IMR-90 (cell line): ENCODE results near the gene DSCAML1. TPM values are rescaled to one million over a fixed set of nuclear protein-coding genes. Genes with fewer than 3 reads are reported as not detected.

ENCODE experiments used
- ATAC-seq: fragments of 200-7000 bp; cut with Tn5 transposase; 2 replicates; pipeline ENCODE4 v1.9.1; 2020; ENCODE audit warnings: low read depth, mild to moderate bottlenecking, moderate library complexity
- BruUV-seq: library from RNA; stranded (reverse); fragments of 400-500 nt; replicated peaks from 2 replicates; lab custom pipeline; 2021; lab: Mats Ljungman, UMichigan
- CTCF ChIA-PET: fragments of 300-600 bp; formaldehyde crosslinking; extraction: SDS; loops from one replicate; lab custom pipeline; 2021; ENCODE audit warnings: antibody characterized with exemption; lab: Yijun Ruan, JAX
- POLR2A ChIA-PET: fragments of 300-600 bp; sonication (Branson Sonifier 250); formaldehyde crosslinking; loops from one replicate; lab custom pipeline; 2022; ENCODE audit warnings: antibody characterized with exemption; ENCODE audit not compliant: unreplicated experiment; lab: Charles Lee
- DNase-seq: peaks from one replicate; pipeline ENCODE4 v3.0.0; 2013
- H2AFZ ChIP-seq: replicated peaks from 2 replicates; pipeline ENCODE3; 2013; ENCODE audit warnings: low read length, mild to moderate bottlenecking; ENCODE audit not compliant: poor library complexity
- H2AK5ac ChIP-seq: 2 replicates; pipeline ENCODE4 v1.6.1; 2013; ENCODE audit warnings: low read depth, low read length, inconsistent platforms
- H2AK9ac ChIP-seq: replicated peaks from 2 replicates; pipeline ENCODE3; 2013; ENCODE audit warnings: mild to moderate bottlenecking, low read depth, low read length, moderate library complexity; ENCODE audit not compliant: poor library complexity
- H2BK120ac ChIP-seq: 2 replicates; pipeline ENCODE4 v1.6.1; 2013; ENCODE audit warnings: low read depth, low read length, inconsistent platforms
- H2BK15ac ChIP-seq: 3 replicates; pipeline ENCODE4 v1.6.1; 2013; ENCODE audit warnings: low read depth, low read length, inconsistent platforms
- H2BK20ac ChIP-seq: 2 replicates; pipeline ENCODE4 v1.6.1; 2013; ENCODE audit warnings: low read depth, mild to moderate bottlenecking, inconsistent platforms, low read length, moderate library complexity
- H2BK5ac ChIP-seq: 2 replicates; pipeline ENCODE4 v1.6.1; 2013; ENCODE audit warnings: mild to moderate bottlenecking, low read depth, low read length, inconsistent platforms; ENCODE audit not compliant: poor library complexity, severe bottlenecking
- H3K14ac ChIP-seq: replicated peaks from 2 replicates; pipeline ENCODE4 v1.6.1; 2013; ENCODE audit warnings: low read depth, low read length, inconsistent platforms
- H3K18ac ChIP-seq: 2 replicates; pipeline ENCODE4 v1.6.1; 2013; ENCODE audit warnings: low read depth, low read length, control low read depth
- H3K23ac ChIP-seq: 2 replicates; pipeline ENCODE4 v1.6.1; 2013; ENCODE audit warnings: low read depth, low read length, inconsistent platforms
- H3K27ac ChIP-seq: 2 replicates; pipeline ENCODE4 v1.5.1; 2013; ENCODE audit warnings: mild to moderate bottlenecking, control low read depth, low read length; ENCODE audit not compliant: insufficient read depth
- H3K27me3 ChIP-seq: 2 replicates; pipeline ENCODE4 v1.6.1; 2013; ENCODE audit warnings: low read length; ENCODE audit not compliant: control insufficient read depth, insufficient read depth
- H3K36me3 ChIP-seq: 2 replicates; pipeline ENCODE4 v1.6.1; 2013; ENCODE audit warnings: low read length, mixed read lengths; ENCODE audit not compliant: control insufficient read depth, insufficient read depth
- H3K4ac ChIP-seq: 2 replicates; pipeline ENCODE4 v1.6.1; 2013; ENCODE audit warnings: low read depth, low read length, inconsistent platforms
- H3K4me1 ChIP-seq: 2 replicates; pipeline ENCODE4 v1.6.1; 2013; ENCODE audit warnings: low read length, mixed read lengths; ENCODE audit not compliant: control insufficient read depth, insufficient read depth
- H3K4me2 ChIP-seq: 2 replicates; pipeline ENCODE4 v1.6.1; 2013; ENCODE audit warnings: low read depth, mild to moderate bottlenecking, control low read depth, low read length, moderate library complexity
- H3K4me3 ChIP-seq: 2 replicates; pipeline ENCODE4 v1.5.1; 2013; ENCODE audit warnings: low read depth, mild to moderate bottlenecking, control low read depth, low read length, moderate library complexity; ENCODE audit not compliant: insufficient read depth
- H3K56ac ChIP-seq: 2 replicates; pipeline ENCODE4 v1.6.1; 2013; ENCODE audit warnings: low read length, inconsistent platforms; ENCODE audit not compliant: insufficient read depth; ENCODE audit errors: extremely low read depth
- H3K79me1 ChIP-seq, 2 experiments: 2 replicates each; pipeline ENCODE4 v1.6.1; 2013; ENCODE audit warnings: low read length in 2 of 2, inconsistent platforms in 1 of 2, low read depth in 1 of 2
- H3K9ac ChIP-seq: 2 replicates; pipeline ENCODE4 v1.6.1; 2013; ENCODE audit warnings: low read depth, low read length, control low read depth
- H3K9me1 ChIP-seq: 2 replicates; pipeline ENCODE4 v1.6.1; 2013; ENCODE audit warnings: low read length, inconsistent platforms; ENCODE audit not compliant: insufficient read depth
- H3K9me3 ChIP-seq: 2 replicates; pipeline ENCODE4 v1.6.1; 2013; ENCODE audit warnings: low read length; ENCODE audit not compliant: control insufficient read depth, insufficient read depth
- H4K20me1 ChIP-seq: 2 replicates; pipeline ENCODE4 v1.6.1; 2013; ENCODE audit warnings: low read length, inconsistent platforms; ENCODE audit not compliant: insufficient read depth
- H4K5ac ChIP-seq: 2 replicates; pipeline ENCODE4 v1.6.1; 2013; ENCODE audit warnings: mild to moderate bottlenecking, low read depth, low read length, control low read depth
- H4K8ac ChIP-seq, 2 experiments: 2 replicates each; pipeline ENCODE4 v1.6.1; 2013; ENCODE audit warnings: low read depth in 2 of 2, low read length in 2 of 2, control low read depth in 1 of 2, inconsistent platforms in 1 of 2
- H4K91ac ChIP-seq: 2 replicates; pipeline ENCODE4 v1.6.1; 2013; ENCODE audit warnings: low read depth, low read length, inconsistent platforms; ENCODE audit not compliant: insufficient read depth
- BHLHE40 ChIP-seq: fragments of 150-350 bp; IDR thresholded peaks from 2 replicates; pipeline ENCODE4 v1.6.1; 2016; ENCODE audit warnings: mild to moderate bottlenecking, low read depth, low read length
- CEBPB ChIP-seq: IDR thresholded peaks from 2 replicates; pipeline ENCODE4 v1.6.1; 2012; ENCODE audit warnings: low read depth, low read length, improper control_type of control experiment
- CHD1 ChIP-seq: IDR thresholded peaks from 2 replicates; pipeline ENCODE4 v1.6.1; 2012; ENCODE audit warnings: low read depth, low read length, improper control_type of control experiment
- CTCF ChIP-seq: conservative IDR thresholded peaks from 2 replicates; pipeline ENCODE4 v1.5.1; 2012; ENCODE audit warnings: mild to moderate bottlenecking, low read depth, low read length, improper control_type of control experiment
- ELK1 ChIP-seq: fragments of 150-350 bp; IDR thresholded peaks from 2 replicates; pipeline ENCODE4 v1.6.1; 2016; ENCODE audit warnings: low read depth, mild to moderate bottlenecking, low read length, moderate library complexity, borderline replicate concordance
- FOS ChIP-seq: fragments of 150-350 bp; IDR thresholded peaks from 2 replicates; pipeline ENCODE4 v1.6.1; 2016; ENCODE audit warnings: low read depth, low read length
- MAFK ChIP-seq: IDR thresholded peaks from 2 replicates; pipeline ENCODE4 v1.6.1; 2012; ENCODE audit warnings: low read depth, low read length, improper control_type of control experiment
- MXI1 ChIP-seq: IDR thresholded peaks from 2 replicates; pipeline ENCODE4 v1.6.1; 2012; ENCODE audit warnings: low read depth, mild to moderate bottlenecking, low read length, moderate library complexity, borderline replicate concordance
- POLR2A ChIP-seq: IDR thresholded peaks from 2 replicates; pipeline ENCODE4 v1.6.1; 2012; ENCODE audit warnings: mild to moderate bottlenecking, low read depth, low read length
- RCOR1 ChIP-seq: IDR thresholded peaks from 2 replicates; pipeline ENCODE4 v1.6.1; 2012; ENCODE audit warnings: mild to moderate bottlenecking, low read length, improper control_type of control experiment; ENCODE audit not compliant: insufficient replicate concordance
- RFX5 ChIP-seq: IDR thresholded peaks from 2 replicates; pipeline ENCODE4 v1.8.0; 2012; ENCODE audit warnings: low read depth, mild to moderate bottlenecking, low read length, moderate library complexity
- SMC3 ChIP-seq: fragments of 150-350 bp; IDR thresholded peaks from 2 replicates; pipeline ENCODE4 v1.6.1; 2016; ENCODE audit warnings: low read depth, mild to moderate bottlenecking, antibody characterized with exemption, low read length, moderate library complexity
- WGBS, 2 experiments: methylation state at CpG; one replicate each; pipeline versions ENCODE4 v1.1.5 to v1.1.7; 2013; ENCODE audit warnings: missing lambda C conversion rate in 2 of 2; ENCODE audit not compliant: insufficient read length in 1 of 2; ENCODE audit errors: extremely low coverage in 2 of 2; 5-methylcytosine and 5-hydroxymethylcytosine counted together
- dilution Hi-C: fragments of 300-500 bp; cut with HindIII; formaldehyde crosslinking; loops from one replicate; pipeline ENCODE4 v1.14.3; 2018; ENCODE audit warnings: low sequenced_read_pairs; ENCODE audit not compliant: unreplicated experiment
- in situ Hi-C: fragments of 300-500 bp; cut with MboI; formaldehyde crosslinking; loops from 3 replicates; pipeline ENCODE4 v1.14.3; 2019; ENCODE audit warnings: low sequenced_read_pairs, inconsistent platforms, mixed read lengths
- intact Hi-C: fragments of 100-400 bp; cut with micrococcal nuclease; formaldehyde crosslinking; loops from 2 replicates; pipeline ENCODE4 v1.10.0; 2022
- polyA plus RNA-seq, 3 experiments: library from polyadenylated mRNA; depleted of rRNA; stranded (reverse); fragments of >200 nt; gene quantifications; 2 replicates each; pipeline ENCODE4 v1.2.3, GENCODE V29; 2012; ENCODE audit warnings: low replicate concordance in 1 of 3
- total RNA-seq: library from RNA; depleted of rRNA; stranded (reverse); fragments of >200 nt; gene quantifications from 2 replicates; pipeline ENCODE4 v1.2.3, GENCODE V29; 2012

DSCAML1 gene
- total and polyA plus RNA-seq, 2 of the 4 experiments (the other 2 are of a cell fraction), result not detected

GRCh38 chr11:117750916-117751662 lies 45.9 kb downstream of the DSCAML1 start:
- H3K27ac ChIP-seq, result no peak overlapping the region
- H3K14ac ChIP-seq, result no peak overlapping the region
- no peak overlapping the region for H2AK5ac ChIP-seq
- dilution Hi-C loops (no loop called here), in situ Hi-C loops (no loop called here), intact Hi-C loops (no loop called here)
- H3K4me1 ChIP-seq, result no peaks in the 10 kb centered on the region
- H3K4ac ChIP-seq, result no peak overlapping the region
- H3K36me3 ChIP-seq, result no peaks in the 10 kb centered on the region
- H3K27me3 ChIP-seq, result peaks cover 8% of the 10 kb centered on the region; the same call in 1 of the 2 replicates
- H3K79me1 ChIP-seq, result no peaks in the 10 kb centered on the region
- WGBS, 2 experiments, result 100% methylated on average over 3 of the region's 14 CpGs; no CpG with 5 or more reads in 1 of the 2 experiments
- H2BK120ac ChIP-seq, result no peak overlapping the region
- no peaks in the 10 kb centered on the region for H3K9me1 ChIP-seq
- H3K9me3 ChIP-seq, result no peaks in the 10 kb centered on the region
- no peaks in the 10 kb centered on the region; the same call in 1 of the 2 replicates for H4K20me1 ChIP-seq
- H3K23ac ChIP-seq, result no peak overlapping the region
- H3K56ac ChIP-seq, result no peak overlapping the region
- no peak overlapping the region for H2BK15ac ChIP-seq
- no peak overlapping the region for H2AFZ ChIP-seq
- no peak overlapping the region for H4K5ac ChIP-seq
- TF ChIP-seq CEBPB (no peak), BHLHE40 (no peak), RCOR1 (no peak), MAFK (no peak), RFX5 (no peak), CHD1 (no peak), ELK1 (no peak), SMC3 (no peak), MXI1 (no peak), POLR2A (no peak), CTCF (no peak), FOS (no peak)
- no peak overlapping the region for H4K91ac ChIP-seq
- H2BK20ac ChIP-seq, result no peak overlapping the region
- no peak overlapping the region for H4K8ac ChIP-seq
- no TSS peak for BruUV-seq
- CTCF ChIA-PET, result no interaction called here
- H3K4me3 ChIP-seq, result no peak overlapping the region
- ATAC-seq (no peak), DNase-seq (no peak)
- no peak overlapping the region for H2AK9ac ChIP-seq
- no peak overlapping the region for H3K4me2 ChIP-seq
- no peak overlapping the region for H2BK5ac ChIP-seq
- POLR2A ChIA-PET, result no interaction called here
- H3K9ac ChIP-seq, result no peak overlapping the region
- H3K18ac ChIP-seq, result no peak overlapping the region
